Right lobe of liver (tissue), 6 donors: ENCODE results near the gene NVL. TPM values are rescaled to one million over a fixed set of nuclear protein-coding genes. Genes with fewer than 3 reads are reported as not detected.

Source experiments
- ATAC-seq, 4 donors: fragments of 200-7000 bp; cut with Tn5 transposase; one replicate each; pipeline ENCODE4 v1.9.1; 2020; ENCODE audit warnings: mild to moderate bottlenecking in 4 of 4, moderate library complexity in 4 of 4
- DNase-seq, 3 donors: peaks; one replicate each; pipeline ENCODE4 v3.0.0-alpha.2; 2020
- H3K27ac ChIP-seq, 3 donors: fragments of 200-600 bp; one replicate each; pipeline ENCODE4 v1.8.0; 2022
- H3K27me3 ChIP-seq, 2 donors: fragments of 200-600 bp; one replicate each; pipeline ENCODE4 v1.8.0; 2022
- H3K36me3 ChIP-seq, 4 donors: fragments of 200-600 bp; sonication (generic) in 1 of 4; one replicate each; pipeline versions ENCODE4 v1.5.1 to v1.8.0; 2017 to 2022; ENCODE audit warnings: control low read depth in 1 of 4
- H3K4me1 ChIP-seq, 4 donors: fragments of 200-600 bp; sonication (generic) in 1 of 4; one replicate each; pipeline versions ENCODE4 v1.5.1 to v1.8.0; 2017 to 2022; ENCODE audit warnings: control low read depth in 1 of 4
- H3K4me3 ChIP-seq, 3 donors: fragments of 200-600 bp; one replicate each; pipeline ENCODE4 v1.8.0; 2022
- H3K9me3 ChIP-seq, 4 donors: fragments of 200-600 bp; sonication (generic) in 1 of 4; one replicate each; pipeline versions ENCODE4 v1.5.1 to v1.8.0; 2017 to 2022; ENCODE audit warnings: control low read depth in 1 of 4
- POLR2A ChIP-seq: fragments of 450-650 bp; IDR thresholded peaks from one replicate; pipeline ENCODE4 v1.6.1; 2017; ENCODE audit warnings: antibody characterized with exemption, mild to moderate bottlenecking
- WGBS: methylation state at CpG from one replicate; pipeline ENCODE4 v1.1.6; 2018; ENCODE audit warnings: low coverage, low lambda C conversion rate; ENCODE audit not compliant: insufficient coverage; ENCODE audit errors: missing lambda C conversion rate; 5-methylcytosine and 5-hydroxymethylcytosine counted together
- intact Hi-C, 2 donors: fragments of 100-400 bp; cut with DNase I; formaldehyde crosslinking; loops; one replicate each; pipeline versions ENCODE4 v1.11.2 to v1.14.1; 2022
- total RNA-seq, 6 experiments: library from RNA; depleted of rRNA in 2 of 6; stranded (reverse); fragments of >200 nt in 2 of 6; fragmentation: NEBNext Ultra II Directional in 3 of 6; extraction: Animal tissue kit (Norgen Biotek cat#: 25700) in 3 of 6; gene quantifications; one replicate each; pipeline versions ENCODE4 v1.1.0 to v1.2.4, GENCODE V29; 2016 to 2023
- TF ChIP-seq, protein P1 (sequence below), 4 donors: fragments of 200-600 bp in 3 of 4; fragments of 450-650 bp in 1 of 4; IDR thresholded peaks; one replicate each; pipeline versions ENCODE4 v1.5.1 to v1.8.0; 2016 to 2022; ENCODE audit warnings: antibody characterized with exemption in 4 of 4, mild to moderate bottlenecking in 2 of 4
- donor health status: DM: no; HTN: yes; CAD: no.
- donor health status: DM: no; HTN: no; CAD: no.
- donor health status: DM: no; HTN: no; CAD: no.
- donor health status: DM: no; HTN: yes; CAD: no.
- donor health status: DM: no; HTN: yes; CAD: no.

Gene NVL
- total RNA-seq, 6 experiments from 2014 or later: 4.5 to 8.9 (median 6.8) TPM

- DNase-seq: no peak
- Histone ChIP-seq H3K27ac (no peak overlapping the region), H3K4me3 (no peak overlapping the region), H3K27me3 (no peaks in the 10 kb centered on the region), H3K36me3 (no peaks in the 10 kb centered on the region), H3K4me1 (no peaks in the 10 kb centered on the region), H3K9me3 (no peaks in the 10 kb centered on the region)
- 100% methylated on average over 1 of the region's 1 CpG for WGBS
- intact Hi-C loops: no loop called here
- ATAC-seq: no peak
- TF ChIP-seq POLR2A: no peak
- TF ChIP-seq, protein P1, sequence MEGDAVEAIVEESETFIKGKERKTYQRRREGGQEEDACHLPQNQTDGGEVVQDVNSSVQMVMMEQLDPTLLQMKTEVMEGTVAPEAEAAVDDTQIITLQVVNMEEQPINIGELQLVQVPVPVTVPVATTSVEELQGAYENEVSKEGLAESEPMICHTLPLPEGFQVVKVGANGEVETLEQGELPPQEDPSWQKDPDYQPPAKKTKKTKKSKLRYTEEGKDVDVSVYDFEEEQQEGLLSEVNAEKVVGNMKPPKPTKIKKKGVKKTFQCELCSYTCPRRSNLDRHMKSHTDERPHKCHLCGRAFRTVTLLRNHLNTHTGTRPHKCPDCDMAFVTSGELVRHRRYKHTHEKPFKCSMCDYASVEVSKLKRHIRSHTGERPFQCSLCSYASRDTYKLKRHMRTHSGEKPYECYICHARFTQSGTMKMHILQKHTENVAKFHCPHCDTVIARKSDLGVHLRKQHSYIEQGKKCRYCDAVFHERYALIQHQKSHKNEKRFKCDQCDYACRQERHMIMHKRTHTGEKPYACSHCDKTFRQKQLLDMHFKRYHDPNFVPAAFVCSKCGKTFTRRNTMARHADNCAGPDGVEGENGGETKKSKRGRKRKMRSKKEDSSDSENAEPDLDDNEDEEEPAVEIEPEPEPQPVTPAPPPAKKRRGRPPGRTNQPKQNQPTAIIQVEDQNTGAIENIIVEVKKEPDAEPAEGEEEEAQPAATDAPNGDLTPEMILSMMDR (IDR thresholded peaks at IDR 0.05): no peak
Measured at GRCh38 chr1:224258351-224258750, 71.6 kb downstream of the NVL start.

DNA sequence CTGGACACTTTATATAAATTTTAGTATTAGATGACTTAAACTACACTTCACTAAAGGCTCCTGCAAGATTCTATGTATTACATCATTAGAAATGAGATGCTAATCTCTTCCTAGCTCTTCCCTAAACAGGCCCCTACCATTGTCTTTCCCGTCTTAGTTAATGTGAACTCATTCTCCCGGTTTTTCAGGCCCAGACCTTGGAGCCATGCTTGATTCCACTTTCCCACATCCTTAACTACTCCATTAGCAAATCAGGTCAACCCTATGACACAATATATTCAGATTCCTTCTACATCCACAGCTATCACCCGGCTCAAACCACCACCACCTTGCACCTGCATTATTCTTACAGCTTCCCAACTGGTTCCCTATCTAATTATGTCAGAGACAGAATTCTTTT is 73.3 kb downstream of the NVL start:
- Histone ChIP-seq H3K4me1 (no peaks in the 10 kb centered on the region), H3K36me3 (no peaks in the 10 kb centered on the region), H3K9me3 (no peaks in the 10 kb centered on the region), H3K27me3 (no peaks in the 10 kb centered on the region), H3K4me3 (no peak overlapping the region), H3K27ac (no peak overlapping the region)
- TF ChIP-seq, protein P1 (IDR thresholded peaks at IDR 0.05): no peak
- TF ChIP-seq POLR2A: no peak
- DNase-seq: no peak
- ATAC-seq: no peak
- 82% methylated on average over 3 of the region's 3 CpGs for WGBS
- intact Hi-C loops: no loop called here

DNA sequence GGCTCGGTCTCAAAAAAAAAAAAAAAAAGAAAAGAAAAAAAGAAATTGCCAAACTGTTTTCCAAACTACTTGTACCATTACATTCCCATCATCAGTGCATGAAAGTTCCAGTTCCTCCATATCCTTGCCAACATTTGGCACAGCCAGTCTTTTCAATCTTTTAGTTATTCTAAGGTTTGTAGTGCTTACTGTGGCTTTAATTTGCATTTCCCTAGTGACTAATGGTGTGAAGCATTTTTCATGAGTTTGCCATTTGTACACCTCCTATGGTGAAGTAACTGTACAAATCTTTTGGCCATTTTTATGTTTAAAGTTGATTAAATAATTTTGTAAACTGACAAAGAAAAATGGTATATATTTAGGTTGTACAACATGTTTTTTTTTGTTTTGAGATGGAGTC is 76.3 kb downstream of the NVL start:
- intact Hi-C loops: no loop called here
- ATAC-seq (no peak), DNase-seq (no peak)
- Histone ChIP-seq H3K4me1 (no peaks in the 10 kb centered on the region), H3K27me3 (no peaks in the 10 kb centered on the region), H3K4me3 (no peak overlapping the region), H3K9me3 (no peaks in the 10 kb centered on the region), H3K27ac (no peak overlapping the region), H3K36me3 (peaks cover 0 to 5% (median 2%) of the 10 kb centered on the region in 4 donors)
- no CpG with 5 or more reads among the region's 1 CpG for WGBS
- TF ChIP-seq, protein P1 (IDR thresholded peaks at IDR 0.05): no peak
- TF ChIP-seq POLR2A: no peak

DNA sequence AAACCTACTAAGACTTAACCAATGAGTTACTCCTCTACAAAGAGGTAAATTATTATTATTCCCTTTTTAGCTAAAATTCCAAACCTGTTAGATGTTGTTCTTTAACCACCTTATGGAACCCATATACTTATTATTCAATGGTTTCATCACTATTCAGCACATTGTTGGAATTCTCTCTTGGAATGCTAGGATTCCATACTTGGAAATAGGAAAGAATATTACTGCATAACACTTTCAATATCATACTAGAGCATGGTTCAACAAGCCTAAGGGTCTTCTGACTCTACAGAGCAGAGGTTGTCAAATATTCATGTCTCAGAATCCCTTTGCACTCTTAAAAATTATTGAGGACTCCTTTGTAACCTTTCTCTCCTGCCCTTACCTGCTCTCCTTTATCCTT is 77.5 kb downstream of the NVL start:
- no peak overlapping the region for H3K27ac ChIP-seq
- no peak for TF ChIP-seq POLR2A
- TF ChIP-seq, protein P1 (IDR thresholded peaks at IDR 0.05): no peak
- intact Hi-C loops: no loop called here

DNA sequence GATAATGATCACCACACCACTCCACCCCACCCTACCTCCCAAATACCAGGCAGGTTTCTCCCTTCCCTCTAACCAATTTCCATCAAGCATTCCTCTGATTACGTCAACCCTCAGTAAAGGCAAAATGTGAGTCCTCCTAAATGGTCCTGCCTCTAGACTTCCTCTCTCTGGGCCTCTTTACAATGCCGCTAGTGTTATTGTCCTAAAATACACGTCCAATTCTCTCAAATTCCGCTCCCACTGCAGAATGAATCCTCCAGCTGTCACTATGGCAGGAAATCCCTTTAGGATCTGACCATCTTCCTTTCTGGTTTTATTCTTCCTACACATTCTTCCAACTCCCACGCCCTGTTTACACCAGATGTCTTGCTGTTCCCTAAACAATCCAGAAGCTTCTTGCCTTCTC is 78.2 kb downstream of the NVL start:
- H3K27ac ChIP-seq: no peak overlapping the region
- intact Hi-C loops: no loop called here

More for the DNA sequence above, 77.5 kb downstream of the NVL start:
- H3K4me1 ChIP-seq: no peaks in the 10 kb centered on the region
- H3K4me3 ChIP-seq: no peak overlapping the region
- no peaks in the 10 kb centered on the region for H3K9me3 ChIP-seq
- DNase-seq (no peak), ATAC-seq (no peak)
- H3K27me3 ChIP-seq: no peaks in the 10 kb centered on the region
- peaks cover 0 to 9% (median 2%) of the 10 kb centered on the region in 4 donors for H3K36me3 ChIP-seq

More for the DNA sequence above, 78.2 kb downstream of the NVL start:
- ATAC-seq (peak; percentile 17 to 62 (median 42)), DNase-seq (no peak)
- no peak for TF ChIP-seq POLR2A
- TF ChIP-seq, protein P1 (IDR thresholded peaks at IDR 0.05): no peak
- H3K27me3 ChIP-seq: no peaks in the 10 kb centered on the region
- no peak overlapping the region for H3K4me3 ChIP-seq
- 73% methylated on average over 5 of the region's 5 CpGs for WGBS
- peaks cover 0 to 9% (median 2%) of the 10 kb centered on the region in 4 donors for H3K36me3 ChIP-seq
- H3K9me3 ChIP-seq: no peaks in the 10 kb centered on the region
- H3K4me1 ChIP-seq: no peaks in the 10 kb centered on the region
